ENCODE measurements around the gene ZNRD2. TPM values are rescaled to one million over a fixed set of nuclear protein-coding genes. Genes with fewer than 3 reads are reported as not detected.

ZNRD2 gene
- polyA plus RNA-seq, 1 experiment, result 73.3 TPM

- no peak for TF ChIP-seq CTCF (IDR thresholded peaks at IDR 0.05; ENCODE audit: insufficient read depth, low read depth, low read length)
- Histone ChIP-seq H3K27me3 (ENCODE audit: control insufficient read depth, insufficient read depth, low read length) (no peaks in the 10 kb centered on the region), H3K36me3 (ENCODE audit: control insufficient read depth, insufficient read depth, low read length) (peaks cover 41% of the 10 kb centered on the region), H3K4me3 (ENCODE audit: low read depth, low read length) (no peak overlapping the region)
- CTCF ChIA-PET, result interaction anchor here (1.7 to 4.1 kb wide), 4 partner anchors 9 to 64 kb away, joined by 4 to 27 read pairs (median 4); no protein-coding TSS in a partner anchor
- DNase-seq (ENCODE audit: low read depth), result no peak
- POLR2A ChIA-PET, result no interaction called here
Measured at GRCh38 chr11:65529475-65530156, 40.7 kb upstream of the ZNRD2 start.

GRCh38 chr11:65530157-65530496, 40.1 kb upstream of the ZNRD2 start:
- no peak for DNase-seq (ENCODE audit: low read depth)
- TF ChIP-seq CTCF (IDR thresholded peaks at IDR 0.05; ENCODE audit: insufficient read depth, low read depth, low read length), result peak; percentile 44
- ChIA-PET POLR2A (no interaction called here), CTCF (interaction anchor here (1.7 to 4.1 kb wide), 3 partner anchors 11 to 64 kb away, joined by 4 to 27 read pairs (median 4); no protein-coding TSS in a partner anchor)
- no peak overlapping the region for H3K4me3 ChIP-seq (ENCODE audit: low read depth, low read length)
- no peaks in the 10 kb centered on the region for H3K27me3 ChIP-seq (ENCODE audit: control insufficient read depth, insufficient read depth, low read length)
- H3K36me3 ChIP-seq (ENCODE audit: control insufficient read depth, insufficient read depth, low read length), result peaks cover 44% of the 10 kb centered on the region

- CTCF ChIA-PET, result no interaction called here
- H3K4me3 ChIP-seq (ENCODE audit: low read depth, low read length), result no peak overlapping the region
- DNase-seq (ENCODE audit: low read depth), result no peak
- peaks cover 51% of the 10 kb centered on the region for H3K36me3 ChIP-seq (ENCODE audit: control insufficient read depth, insufficient read depth, low read length)
- no peak for TF ChIP-seq CTCF (IDR thresholded peaks at IDR 0.05; ENCODE audit: insufficient read depth, low read depth, low read length)
- no peaks in the 10 kb centered on the region for H3K27me3 ChIP-seq (ENCODE audit: control insufficient read depth, insufficient read depth, low read length)
- POLR2A ChIA-PET, result no interaction called here
Measured at GRCh38 chr11:65532388-65533064, 37.8 kb upstream of the ZNRD2 start.

GRCh38 chr11:65535102-65535501, 35.2 kb upstream of the ZNRD2 start:
- ChIA-PET POLR2A (no interaction called here), CTCF (interaction anchor here (2.5 kb wide), 1 partner anchor 58 kb away, joined by 8 read pairs; no protein-coding TSS in a partner anchor)
- Histone ChIP-seq H3K27me3 (ENCODE audit: control insufficient read depth, insufficient read depth, low read length) (no peaks in the 10 kb centered on the region), H3K4me3 (ENCODE audit: low read depth, low read length) (no peak overlapping the region), H3K36me3 (ENCODE audit: control insufficient read depth, insufficient read depth, low read length) (peaks cover 60% of the 10 kb centered on the region)
- no peak for TF ChIP-seq CTCF (IDR thresholded peaks at IDR 0.05; ENCODE audit: insufficient read depth, low read depth, low read length)
- DNase-seq (ENCODE audit: low read depth), result no peak

All from BJ (cell line).